AG04449 (cell line): ENCODE data around the gene OSBP2.

Experiments used
- CTCF ChIA-PET: fragments of 350-600 bp; formaldehyde crosslinking; extraction: SDS; loops from one replicate; lab custom pipeline; 2021; ENCODE audit warnings: antibody characterized with exemption; lab: Yijun Ruan, JAX
- POLR2A ChIA-PET: fragments of 400-600, 350-600 bp; formaldehyde crosslinking; extraction: SDS; loops from one replicate; lab custom pipeline; 2020; ENCODE audit warnings: antibody characterized with exemption, inconsistent platforms; lab: Yijun Ruan, JAX
- DNase-seq: peaks from one replicate; pipeline ENCODE4 v3.0.0-alpha.2; 2010; ENCODE audit warnings: low read depth, low spot score
- H3K4me3 ChIP-seq: 2 replicates; pipeline ENCODE4 v1.5.1; 2011; ENCODE audit warnings: low read depth, mild to moderate bottlenecking, control low read depth, low read length
- TF ChIP-seq, protein P1 (sequence below): IDR thresholded peaks from one replicate; pipeline ENCODE4 v1.5.1; 2011; ENCODE audit warnings: mild to moderate bottlenecking, moderate library complexity, low read length, control low read depth, inconsistent platforms; ENCODE audit not compliant: insufficient read depth; ENCODE audit errors: missing control alignments

Gene OSBP2

GRCh38 chr22:30795118-30795517 lies 100.4 kb downstream of the OSBP2 start:
- TF ChIP-seq, protein P1, sequence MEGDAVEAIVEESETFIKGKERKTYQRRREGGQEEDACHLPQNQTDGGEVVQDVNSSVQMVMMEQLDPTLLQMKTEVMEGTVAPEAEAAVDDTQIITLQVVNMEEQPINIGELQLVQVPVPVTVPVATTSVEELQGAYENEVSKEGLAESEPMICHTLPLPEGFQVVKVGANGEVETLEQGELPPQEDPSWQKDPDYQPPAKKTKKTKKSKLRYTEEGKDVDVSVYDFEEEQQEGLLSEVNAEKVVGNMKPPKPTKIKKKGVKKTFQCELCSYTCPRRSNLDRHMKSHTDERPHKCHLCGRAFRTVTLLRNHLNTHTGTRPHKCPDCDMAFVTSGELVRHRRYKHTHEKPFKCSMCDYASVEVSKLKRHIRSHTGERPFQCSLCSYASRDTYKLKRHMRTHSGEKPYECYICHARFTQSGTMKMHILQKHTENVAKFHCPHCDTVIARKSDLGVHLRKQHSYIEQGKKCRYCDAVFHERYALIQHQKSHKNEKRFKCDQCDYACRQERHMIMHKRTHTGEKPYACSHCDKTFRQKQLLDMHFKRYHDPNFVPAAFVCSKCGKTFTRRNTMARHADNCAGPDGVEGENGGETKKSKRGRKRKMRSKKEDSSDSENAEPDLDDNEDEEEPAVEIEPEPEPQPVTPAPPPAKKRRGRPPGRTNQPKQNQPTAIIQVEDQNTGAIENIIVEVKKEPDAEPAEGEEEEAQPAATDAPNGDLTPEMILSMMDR: no peak
- ChIA-PET POLR2A (no interaction called here), CTCF (interaction anchor here (1.0 to 1.3 kb wide), 2 partner anchors 32 to 126 kb away, joined by 3 read pairs; no protein-coding TSS in a partner anchor)
- H3K4me3 ChIP-seq: no peak overlapping the region
- no peak for DNase-seq

DNA sequence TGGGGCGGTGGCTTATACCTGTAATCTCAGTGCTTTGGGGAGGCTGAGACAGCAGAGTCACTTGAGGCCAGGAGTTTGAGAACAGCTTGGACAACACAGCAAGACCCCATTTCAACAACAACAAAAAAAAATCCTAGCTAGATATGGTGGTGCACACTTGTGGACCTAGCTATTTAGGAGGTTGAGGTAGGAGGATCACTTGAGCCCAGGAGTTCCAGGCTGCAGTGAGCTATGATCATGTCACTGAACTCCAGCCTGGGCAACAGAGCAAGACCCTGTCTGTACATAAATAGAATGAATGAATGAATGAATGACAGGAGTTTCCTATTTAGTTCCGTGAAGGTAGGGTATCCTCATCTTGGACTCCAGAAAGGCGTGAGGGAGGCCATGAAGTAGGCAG lies 107.0 kb downstream of the OSBP2 start:
- TF ChIP-seq, protein P1: no peak
- CTCF ChIA-PET: interaction anchor here (0.7 kb wide), 1 partner anchor 120 kb away, joined by 3 read pairs; no protein-coding TSS in a partner anchor
- POLR2A ChIA-PET: no interaction called here
- no peak overlapping the region for H3K4me3 ChIP-seq
- no peak for DNase-seq

DNA sequence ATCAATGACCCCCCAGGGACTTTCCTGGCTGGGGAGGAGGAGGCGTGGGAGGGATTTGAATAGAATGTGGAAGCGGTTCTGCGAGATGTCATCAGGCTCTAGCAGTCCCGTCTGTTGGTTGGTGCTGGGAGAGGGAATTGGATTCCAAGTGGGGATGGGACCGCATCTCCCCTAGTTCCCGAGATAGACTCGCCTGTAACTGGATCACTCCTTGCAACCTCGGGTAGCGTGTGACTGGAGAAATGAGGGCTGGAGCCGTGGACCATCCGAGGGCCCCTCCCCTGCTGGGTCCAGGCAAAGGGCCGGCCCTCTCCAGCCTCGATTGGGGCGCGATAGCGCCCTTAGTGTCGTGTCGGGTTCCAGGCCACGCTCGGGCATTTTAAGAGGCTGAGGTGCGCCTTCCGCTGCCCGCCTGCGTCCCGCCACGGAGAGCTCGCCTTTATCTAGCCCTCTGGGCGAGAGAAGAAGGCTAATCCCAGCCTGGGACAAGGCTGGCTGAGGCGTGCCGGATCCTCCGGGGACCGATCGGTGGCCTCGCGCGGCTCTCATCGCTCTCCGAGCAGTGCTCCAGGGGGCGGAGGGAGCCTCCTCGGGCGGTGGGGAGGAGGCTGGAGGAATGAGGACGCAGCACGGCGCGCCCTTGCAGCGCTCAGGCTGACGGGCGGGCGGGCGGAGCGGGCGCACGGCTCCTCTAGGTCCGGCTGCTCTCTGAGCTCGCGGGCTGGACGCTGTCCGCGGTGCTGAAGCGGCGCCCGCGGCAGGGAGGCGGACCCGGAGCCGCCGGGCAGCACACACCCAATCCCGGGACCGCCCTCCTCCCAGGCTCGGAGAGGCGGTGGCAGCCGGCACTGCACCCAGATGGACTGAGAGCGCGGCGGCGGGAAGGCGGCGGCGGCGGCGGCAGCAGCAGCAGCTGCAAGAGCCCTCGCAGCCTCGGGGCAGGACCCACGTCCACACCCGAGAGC lies 107.8 kb downstream of the OSBP2 start:
- DNase-seq: peak; percentile 24
- ChIA-PET CTCF (interaction anchor here (1.0 to 1.8 kb wide), 7 partner anchors 11 to 118 kb away, joined by 3 to 12 read pairs (median 3); no protein-coding TSS in a partner anchor), POLR2A (interaction anchor here (0.7 to 1.0 kb wide), 2 partner anchors 11 to 261 kb away, joined by 3 read pairs; no protein-coding TSS in a partner anchor)
- peak overlapping the region; percentile 40 for H3K4me3 ChIP-seq
- TF ChIP-seq, protein P1: peak; percentile 50

DNA sequence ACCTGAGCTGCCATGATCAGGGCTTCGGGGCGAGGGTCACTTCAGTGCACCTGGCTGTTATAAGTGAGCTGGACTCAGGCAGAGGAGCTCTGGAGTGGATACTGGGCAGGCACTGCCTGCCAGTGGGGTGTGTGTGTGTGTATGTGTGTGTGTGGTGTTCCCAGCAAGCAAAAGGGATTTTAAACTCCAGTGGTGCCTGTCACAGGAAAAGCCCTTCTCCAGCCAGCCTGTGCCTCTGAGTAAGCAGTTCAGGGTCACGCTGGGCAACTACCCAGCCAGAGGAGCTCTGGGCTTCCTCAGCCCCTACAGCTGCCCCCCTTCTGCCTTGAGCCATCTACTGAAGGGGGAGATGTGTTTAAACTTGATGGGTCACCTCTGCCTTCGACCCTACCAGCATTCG lies 109.0 kb downstream of the OSBP2 start:
- POLR2A ChIA-PET: no interaction called here
- DNase-seq: no peak
- CTCF ChIA-PET: interaction anchor here (0.9 to 1.8 kb wide), 5 partner anchors 9 to 117 kb away, joined by 3 to 12 read pairs (median 3); no protein-coding TSS in a partner anchor
- TF ChIP-seq, protein P1: no peak
- no peak overlapping the region for H3K4me3 ChIP-seq

DNA sequence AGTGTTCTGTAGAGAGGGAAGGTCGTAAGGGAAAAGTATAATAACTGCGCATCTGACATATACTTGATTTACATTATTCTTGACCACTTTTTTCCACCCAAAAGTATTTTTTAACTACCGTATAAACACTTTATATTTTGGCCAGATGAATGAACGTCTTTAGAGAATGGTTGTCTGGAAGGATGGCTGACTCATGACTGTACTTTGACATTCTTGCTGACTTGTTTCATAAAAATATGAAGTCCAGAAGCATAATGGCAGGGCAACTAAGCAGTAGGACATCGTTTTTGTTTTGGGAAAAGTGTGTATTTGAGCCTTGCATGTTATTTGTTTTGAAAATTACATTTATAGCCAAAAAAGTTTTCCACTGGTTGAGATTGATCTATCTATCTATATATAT lies 110.0 kb downstream of the OSBP2 start:
- DNase-seq: no peak
- no peak overlapping the region for H3K4me3 ChIP-seq
- CTCF ChIA-PET: interaction anchor here (0.9 to 1.0 kb wide), 2 partner anchors 9 to 18 kb away, joined by 3 read pairs; no protein-coding TSS in a partner anchor
- POLR2A ChIA-PET: no interaction called here
- TF ChIP-seq, protein P1: no peak

GRCh38 chr22:30806391-30806861 lies 111.8 kb downstream of the OSBP2 start:
- POLR2A ChIA-PET: no interaction called here
- TF ChIP-seq, protein P1: no peak
- no peak overlapping the region for H3K4me3 ChIP-seq
- DNase-seq: no peak
- CTCF ChIA-PET: interaction anchor here (0.9 to 1.6 kb wide), 6 partner anchors 9 to 113 kb away, joined by 3 to 4 read pairs (median 3); no protein-coding TSS in a partner anchor
